GM19193 (cell line): ENCODE results near the gene GAGE2A.
"Not testable (repeated sequence)": the region's sequence is repeated elsewhere in the genome, so short reads cannot be mapped to it uniquely, and the experiment has no call there.

ENCODE experiments used
- POLR2A ChIP-seq: IDR thresholded peaks from 4 replicates; pipeline ENCODE4 v1.6.1; 2011; ENCODE audit not compliant: insufficient read depth, insufficient read length; ENCODE audit errors: extremely low read depth

Gene GAGE2A, protein sequence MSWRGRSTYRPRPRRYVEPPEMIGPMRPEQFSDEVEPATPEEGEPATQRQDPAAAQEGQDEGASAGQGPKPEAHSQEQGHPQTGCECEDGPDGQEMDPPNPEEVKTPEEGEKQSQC

DNA sequence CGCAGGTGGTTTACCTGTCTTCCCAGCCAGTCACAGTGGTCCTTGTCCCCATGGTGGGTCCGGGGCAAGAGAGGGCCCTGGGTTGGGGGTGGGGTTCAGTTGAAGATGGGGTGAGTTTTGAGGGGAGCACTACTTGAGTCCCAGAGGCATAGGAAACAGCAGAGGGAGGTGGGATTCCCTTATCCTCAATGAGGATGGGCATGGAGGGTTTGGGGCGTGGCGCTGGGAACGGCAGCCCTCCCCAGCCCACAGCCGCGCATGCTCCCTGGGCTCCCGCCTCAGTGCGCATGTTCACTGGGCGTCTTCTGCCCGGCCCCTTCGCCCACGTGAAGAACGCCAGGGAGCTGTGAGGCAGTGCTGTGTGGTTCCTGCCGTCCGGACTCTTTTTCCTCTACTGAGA lies at the start of gene GAGE2A:
GAGE2A (plus strand) TSS at position 301 of the 400 bp plus-strand sequence. CDS start 1,155 bp downstream, outside the sequence.
- TF ChIP-seq POLR2A: not testable (repeated sequence)

GRCh38 chrX:49541433-49541832 lies 47.9 kb upstream of the GAGE2A start, which contains the start of gene GAGE12D:
TSS of gene GAGE12D (plus strand) at chrX:49541733. CDS start at chrX:49542888, 1,155 bp downstream.
- not testable (repeated sequence) for TF ChIP-seq POLR2A

GRCh38 chrX:49550989-49551388 lies 38.3 kb upstream of the GAGE2A start, which contains the start of gene GAGE12E:
TSS of gene GAGE12E (plus strand) at chrX:49551289. CDS start at chrX:49552444, 1,155 bp downstream.
- TF ChIP-seq POLR2A: not testable (repeated sequence)

- not testable (repeated sequence) for TF ChIP-seq POLR2A
Measured at GRCh38 chrX:49560542-49560941, 28.8 kb upstream of the GAGE2A start, which contains the start of gene GAGE12F. TSS of gene GAGE12F (plus strand) at chrX:49560842. CDS start at chrX:49561997, 1,155 bp downstream.

DNA sequence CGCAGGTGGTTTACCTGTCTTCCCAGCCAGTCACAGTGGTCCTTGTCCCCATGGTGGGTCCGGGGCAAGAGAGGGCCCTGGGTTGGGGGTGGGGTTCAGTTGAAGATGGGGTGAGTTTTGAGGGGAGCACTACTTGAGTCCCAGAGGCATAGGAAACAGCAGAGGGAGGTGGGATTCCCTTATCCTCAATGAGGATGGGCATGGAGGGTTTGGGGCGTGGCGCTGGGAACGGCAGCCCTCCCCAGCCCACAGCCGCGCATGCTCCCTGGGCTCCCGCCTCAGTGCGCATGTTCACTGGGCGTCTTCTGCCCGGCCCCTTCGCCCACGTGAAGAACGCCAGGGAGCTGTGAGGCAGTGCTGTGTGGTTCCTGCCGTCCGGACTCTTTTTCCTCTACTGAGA lies 19.2 kb upstream of the GAGE2A start, which contains the start of gene GAGE12G:
GAGE12G (plus strand) TSS at position 301 of the 400 bp plus-strand sequence. CDS start 1,155 bp downstream, outside the sequence.
- not testable (repeated sequence) for TF ChIP-seq POLR2A

DNA sequence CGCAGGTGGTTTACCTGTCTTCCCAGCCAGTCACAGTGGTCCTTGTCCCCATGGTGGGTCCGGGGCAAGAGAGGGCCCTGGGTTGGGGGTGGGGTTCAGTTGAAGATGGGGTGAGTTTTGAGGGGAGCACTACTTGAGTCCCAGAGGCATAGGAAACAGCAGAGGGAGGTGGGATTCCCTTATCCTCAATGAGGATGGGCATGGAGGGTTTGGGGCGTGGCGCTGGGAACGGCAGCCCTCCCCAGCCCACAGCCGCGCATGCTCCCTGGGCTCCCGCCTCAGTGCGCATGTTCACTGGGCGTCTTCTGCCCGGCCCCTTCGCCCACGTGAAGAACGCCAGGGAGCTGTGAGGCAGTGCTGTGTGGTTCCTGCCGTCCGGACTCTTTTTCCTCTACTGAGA lies 9.6 kb upstream of the GAGE2A start, which contains the start of gene GAGE12H:
GAGE12H (plus strand) TSS at position 301 of the 400 bp plus-strand sequence. CDS start 1,155 bp downstream, outside the sequence.
- TF ChIP-seq POLR2A: not testable (repeated sequence)

GRCh38 chrX:49598720-49599119 lies 9.4 kb downstream of the GAGE2A start, which contains the start of gene GAGE1:
TSS of gene GAGE1 (plus strand) at chrX:49599020. CDS start at chrX:49600175, 1,155 bp downstream.
- not testable (repeated sequence) for TF ChIP-seq POLR2A

DNA sequence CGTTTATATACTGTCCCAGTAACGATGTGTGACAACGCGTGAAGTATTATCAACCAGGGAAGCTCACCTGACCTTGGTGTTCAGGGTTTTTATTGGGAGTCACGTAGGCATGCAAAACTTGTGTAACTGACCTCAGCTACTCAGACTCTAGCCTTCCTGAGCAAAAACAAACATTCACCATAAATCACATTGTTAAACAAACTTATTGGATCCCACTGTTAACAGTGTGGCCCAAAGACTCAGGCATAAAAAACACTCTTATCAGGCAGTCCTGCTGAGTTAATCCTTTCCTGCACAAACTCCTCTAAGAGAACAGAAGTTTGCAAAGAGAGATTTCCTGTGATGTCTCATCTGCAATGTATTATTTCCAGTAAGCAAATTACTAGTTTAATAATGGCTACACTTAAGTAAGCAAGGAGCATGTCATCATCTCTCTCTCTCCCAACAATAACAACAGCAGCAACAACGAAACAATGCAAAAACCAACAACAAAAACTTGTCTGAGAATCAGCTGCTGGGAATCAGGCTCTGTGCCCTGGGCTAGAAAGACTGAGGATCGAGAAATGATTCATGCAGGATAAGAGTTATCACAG lies 21.5 kb downstream of the GAGE2A start:
- no peak for TF ChIP-seq POLR2A

DNA sequence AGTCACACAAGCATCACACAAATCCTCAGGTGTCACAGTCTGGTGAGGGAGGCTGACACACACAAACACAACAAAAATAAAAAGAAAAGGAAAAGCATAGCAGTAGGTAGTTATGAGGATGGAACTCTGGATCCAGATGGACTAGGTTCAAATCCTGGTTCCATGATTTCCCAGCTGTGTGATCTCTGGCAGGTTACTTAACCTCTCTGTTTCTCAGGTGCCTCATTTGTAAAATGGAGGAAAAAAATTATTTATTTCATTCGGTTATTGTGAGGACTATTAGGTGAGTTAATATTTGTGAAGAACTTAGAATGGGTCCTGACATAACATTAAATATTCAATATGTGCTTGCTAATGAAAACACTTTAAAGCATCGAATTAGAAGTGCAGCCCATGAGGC lies 29.3 kb downstream of the GAGE2A start:
- no peak for TF ChIP-seq POLR2A

DNA sequence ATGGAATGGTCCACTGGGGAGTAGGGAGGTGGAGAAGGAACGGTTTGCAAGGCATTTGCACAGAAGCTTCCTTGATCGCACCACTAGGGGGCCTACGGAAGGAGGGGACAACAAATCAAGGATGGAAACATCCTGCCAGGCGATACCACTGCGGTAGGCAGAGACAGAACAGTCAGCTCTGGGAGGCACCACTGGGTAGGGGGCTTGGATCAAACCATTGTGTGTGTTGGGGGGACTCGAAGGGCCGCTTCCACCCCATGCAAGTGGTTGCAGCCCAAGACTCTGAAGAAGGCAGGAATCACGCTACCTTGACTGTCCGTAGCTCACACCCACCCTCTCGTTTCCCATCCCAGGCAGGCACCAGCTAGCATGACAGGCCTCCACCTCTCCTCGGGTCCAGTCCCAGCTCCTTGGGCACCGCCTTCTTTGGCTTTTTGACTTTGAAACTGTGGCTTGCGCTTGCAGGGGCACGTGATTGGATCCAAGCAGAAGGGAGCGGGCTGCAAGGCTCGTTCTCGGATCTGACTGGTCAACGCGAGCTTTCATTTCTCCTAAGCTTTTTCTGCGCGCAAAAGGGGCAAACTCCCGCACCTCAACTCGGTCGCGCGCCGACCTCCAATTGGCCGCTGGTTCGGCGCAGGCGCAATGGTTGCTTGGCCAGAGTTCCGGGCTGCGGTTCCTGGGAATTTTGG lies 37.9 kb downstream of the GAGE2A start:
- TF ChIP-seq POLR2A: no peak

GRCh38 chrX:49644991-49645637 lies 55.8 kb downstream of the GAGE2A start:
- no peak for TF ChIP-seq POLR2A
